ENCODE measurements around the gene TMEM208. TPM values are rescaled to one million over a fixed set of nuclear protein-coding genes. Genes with fewer than 3 reads are reported as not detected.
A peak's percentile ranks its signal among the peaks of the same experiment; 100 is the strongest.

Gene TMEM208
- total and polyA plus RNA-seq, 4 experiments from 2014 or later = 35.5 to 99.1 (median 60.0) TPM

- Histone ChIP-seq H3K4me3 (ENCODE audit: low read length in 2 of 2) (peak within 1 kb of the TSS; percentile 71 to 73), H3K4me1 (ENCODE audit: insufficient read depth, low read length) (peaks cover 47% of the 10 kb centered on the region), H3K36me3 (ENCODE audit: insufficient read depth, low read length) (no peaks in the 10 kb centered on the region), H3K27ac (ENCODE audit: low read depth, low read length) (peak within 1 kb of the TSS; percentile 38), H3K27me3 (ENCODE audit: insufficient read depth, low read length) (no peaks in the 10 kb centered on the region), H3K9me3 (ENCODE audit: control insufficient read depth in 1 of 2, low read length in 2 of 2) (no peaks in the 10 kb centered on the region)
- peak within 1 kb of the TSS; percentile 84 to 95 (median 91) for H3K4me3 Mint-ChIP-seq
- peaks cover 3% of the 10 kb centered on the region in 2 donors for H3K27me3 Mint-ChIP-seq
- ChIA-PET CTCF (ENCODE audit: partially characterized antibody) (interaction anchor here (0.9 to 1.5 kb wide), 3 partner anchors 11 to 232 kb away, joined by 3 to 4 read pairs (median 3); partner anchors contain the start of gene ATP6V0D1), POLR2A (ENCODE audit: partially characterized antibody) (interaction anchor here (1.3 to 10.5 kb wide), 4 partner anchors 12 to 91 kb away, joined by 3 to 259 read pairs (median 6); partner anchors contain the start of gene TMEM208)
- peak in 2 of 5 donors; percentile 13 to 28 for DNase-seq
- peak within 1 kb of the TSS; percentile 82 to 100 (median 95) for H3K27ac Mint-ChIP-seq
- peaks cover 25 to 53% (median 41%) of the 10 kb centered on the region in 4 donors for H3K4me1 Mint-ChIP-seq
- intact Hi-C loops (cut with micrococcal nuclease) = loop anchor here (5.0 kb wide), 1 partner anchor 86 kb away; the partner anchor contains the start of gene HSF4
- no peaks in the 10 kb centered on the region for H3K9me3 Mint-ChIP-seq
- H3K36me3 Mint-ChIP-seq = peaks cover 0 to 6% of the 10 kb centered on the region in 2 donors
Observed at GRCh38 chr16:67248401-67249177, 21.7 kb downstream of the TMEM208 start, which contains the start of gene SLC9A5. Gene SLC9A5, plus strand, starts transcription at chr16:67248979. Its CDS starts 36 bp downstream, at chr16:67249015.

- Mint-ChIP-seq H3K36me3 (peaks cover 0 to 6% of the 10 kb centered on the region in 2 donors), H3K27me3 (peaks cover 3% of the 10 kb centered on the region in 2 donors), H3K27ac (peak overlapping the region in 5 of 7 donors; percentile 22 to 62 (median 50)), H3K9me3 (no peaks in the 10 kb centered on the region), H3K4me1 (peaks cover 20 to 45% (median 34%) of the 10 kb centered on the region in 4 donors), H3K4me3 (peak overlapping the region; percentile 60 to 87 (median 78))
- ChIA-PET POLR2A (ENCODE audit: partially characterized antibody) (interaction anchor here (1.4 to 10.5 kb wide), 3 partner anchors 18 to 91 kb away, joined by 4 to 259 read pairs (median 7); partner anchors contain the start of gene TMEM208), CTCF (ENCODE audit: partially characterized antibody) (interaction anchor here (0.9 to 1.5 kb wide), 2 partner anchors 11 to 232 kb away, joined by 3 read pairs; partner anchors contain the start of gene ATP6V0D1)
- Histone ChIP-seq H3K9me3 (ENCODE audit: control insufficient read depth in 1 of 2, low read length in 2 of 2) (no peaks in the 10 kb centered on the region), H3K36me3 (ENCODE audit: insufficient read depth, low read length) (no peaks in the 10 kb centered on the region), H3K27ac (ENCODE audit: low read depth, low read length) (no peak overlapping the region), H3K27me3 (ENCODE audit: insufficient read depth, low read length) (no peaks in the 10 kb centered on the region), H3K4me1 (ENCODE audit: insufficient read depth, low read length) (peaks cover 39% of the 10 kb centered on the region), H3K4me3 (ENCODE audit: low read length in 2 of 2) (peak overlapping the region in 1 of 2 donors; percentile 73)
- no peak for DNase-seq
- intact Hi-C loops (cut with micrococcal nuclease) = loop anchor here (5.0 kb wide), 1 partner anchor 87 kb away; the partner anchor contains the start of gene HSF4
Observed at GRCh38 chr16:67249178-67250044, 22.5 kb downstream of the TMEM208 start.

- Mint-ChIP-seq H3K9me3 (no peaks in the 10 kb centered on the region), H3K27ac (peak overlapping the region in 2 of 7 donors; percentile 22 to 55), H3K4me1 (peaks cover 17 to 39% (median 29%) of the 10 kb centered on the region in 4 donors), H3K4me3 (peak overlapping the region; percentile 60 to 87 (median 75)), H3K36me3 (peaks cover 0 to 3% of the 10 kb centered on the region in 2 donors), H3K27me3 (peaks cover 3% of the 10 kb centered on the region in 2 donors)
- Histone ChIP-seq H3K4me3 (ENCODE audit: low read length in 2 of 2) (no peak overlapping the region), H3K9me3 (ENCODE audit: control insufficient read depth in 1 of 2, low read length in 2 of 2) (no peaks in the 10 kb centered on the region), H3K36me3 (ENCODE audit: insufficient read depth, low read length) (no peaks in the 10 kb centered on the region), H3K27me3 (ENCODE audit: insufficient read depth, low read length) (no peaks in the 10 kb centered on the region), H3K27ac (ENCODE audit: low read depth, low read length) (no peak overlapping the region), H3K4me1 (ENCODE audit: insufficient read depth, low read length) (peaks cover 33% of the 10 kb centered on the region)
- no peak for DNase-seq
- ChIA-PET CTCF (ENCODE audit: partially characterized antibody) (no interaction called here), POLR2A (ENCODE audit: partially characterized antibody) (interaction anchor here (2.5 to 10.5 kb wide), 2 partner anchors 19 to 92 kb away, joined by 7 to 259 read pairs; partner anchors contain the start of gene TMEM208)
- intact Hi-C loops (cut with micrococcal nuclease) = no loop called here
Observed at GRCh38 chr16:67250045-67250327, 23.1 kb downstream of the TMEM208 start.

- H3K9me3 ChIP-seq (ENCODE audit: control insufficient read depth in 1 of 2, low read length in 2 of 2) = no peaks in the 10 kb centered on the region
- CTCF ChIA-PET (ENCODE audit: partially characterized antibody) = no interaction called here
Observed at GRCh38 chr16:67252609-67253497, 25.9 kb downstream of the TMEM208 start.

GRCh38 chr16:67254801-67255552, 28.0 kb downstream of the TMEM208 start:
- no peak overlapping the region for H3K27ac Mint-ChIP-seq
- no peaks in the 10 kb centered on the region for H3K27me3 ChIP-seq (ENCODE audit: insufficient read depth, low read length)
- H3K27me3 Mint-ChIP-seq = peaks cover 4 to 7% of the 10 kb centered on the region in 2 donors
- ChIA-PET CTCF (ENCODE audit: partially characterized antibody) (no interaction called here), POLR2A (ENCODE audit: partially characterized antibody) (interaction anchor here (0.6 kb wide), 1 partner anchor 97 kb away, joined by 3 read pairs; no protein-coding TSS in a partner anchor)
- peaks cover 0 to 4% (median 1%) of the 10 kb centered on the region in 4 donors for H3K4me1 Mint-ChIP-seq
- intact Hi-C loops (cut with micrococcal nuclease) = no loop called here
- no peak for DNase-seq
- no peaks in the 10 kb centered on the region for H3K36me3 ChIP-seq (ENCODE audit: insufficient read depth, low read length)
- H3K9me3 Mint-ChIP-seq = no peaks in the 10 kb centered on the region
- H3K4me3 Mint-ChIP-seq = no peak overlapping the region
- no peaks in the 10 kb centered on the region for H3K36me3 Mint-ChIP-seq
- H3K27ac ChIP-seq (ENCODE audit: low read depth, low read length) = no peak overlapping the region
- no peak overlapping the region for H3K4me3 ChIP-seq (ENCODE audit: low read length in 2 of 2)
- no peaks in the 10 kb centered on the region for H3K9me3 ChIP-seq (ENCODE audit: control insufficient read depth in 1 of 2, low read length in 2 of 2)
- H3K4me1 ChIP-seq (ENCODE audit: insufficient read depth, low read length) = no peaks in the 10 kb centered on the region

More at GRCh38 chr16:67252609-67253497, 25.9 kb downstream of the TMEM208 start:
- Mint-ChIP-seq H3K36me3 (no peaks in the 10 kb centered on the region), H3K27ac (no peak overlapping the region), H3K4me3 (peak overlapping the region in 1 of 8 donors; percentile 48), H3K4me1 (peaks cover 9 to 20% (median 14%) of the 10 kb centered on the region in 4 donors), H3K27me3 (peaks cover 6 to 7% of the 10 kb centered on the region in 2 donors), H3K9me3 (no peaks in the 10 kb centered on the region)
- DNase-seq = no peak
- H3K4me1 ChIP-seq (ENCODE audit: insufficient read depth, low read length) = peaks cover 17% of the 10 kb centered on the region
- no peak overlapping the region for H3K27ac ChIP-seq (ENCODE audit: low read depth, low read length)
- H3K27me3 ChIP-seq (ENCODE audit: insufficient read depth, low read length) = no peaks in the 10 kb centered on the region
- POLR2A ChIA-PET (ENCODE audit: partially characterized antibody) = interaction anchor here (1.3 kb wide), 1 partner anchor 26 kb away, joined by 4 read pairs; the partner anchor contains the start of gene TMEM208
- intact Hi-C loops (cut with micrococcal nuclease) = no loop called here
- no peak overlapping the region for H3K4me3 ChIP-seq (ENCODE audit: low read length in 2 of 2)
- H3K36me3 ChIP-seq (ENCODE audit: insufficient read depth, low read length) = no peaks in the 10 kb centered on the region

Measured in CD4-positive, alpha-beta memory T cell (primary cell).